HEK293T (cell line): ENCODE measurements around the gene HSPH1.
A peak's percentile ranks its signal among the peaks of the same experiment; 100 is the strongest.

ENCODE experiments used
- CTCF ChIA-PET: fragments of 350-600 bp; formaldehyde crosslinking; extraction: SDS; loops from one replicate; lab custom pipeline; 2021; ENCODE audit warnings: antibody characterized with exemption, inconsistent platforms; lab: Yijun Ruan, JAX
- POLR2A ChIA-PET: fragments of 350-600 bp; formaldehyde crosslinking; extraction: SDS; loops from one replicate; lab custom pipeline; 2020; ENCODE audit warnings: antibody characterized with exemption, inconsistent platforms; lab: Yijun Ruan, JAX
- DNase-seq: peaks from one replicate; pipeline ENCODE4 v3.0.0; 2012; ENCODE audit warnings: mixed read lengths; ENCODE audit errors: extremely low spot score
- ARNT ChIP-seq: fragments of 450-650 bp; IDR thresholded peaks from 2 replicates; pipeline ENCODE4 v1.6.1; 2017; ENCODE audit warnings: mild to moderate bottlenecking
- BHLHE40 ChIP-seq: fragments of 450-650 bp; IDR thresholded peaks from 2 replicates; pipeline ENCODE4 v1.6.1; 2016; ENCODE audit warnings: mild to moderate bottlenecking, moderate library complexity, borderline replicate concordance
- CTBP1 ChIP-seq: fragments of 450-650 bp; IDR thresholded peaks from 2 replicates; pipeline ENCODE4 v1.6.1; 2016; ENCODE audit warnings: borderline replicate concordance
- ELF4 ChIP-seq: fragments of 450-650 bp; IDR thresholded peaks from 2 replicates; pipeline ENCODE4 v1.6.1; 2017; ENCODE audit warnings: antibody characterized with exemption
- FOXA1 ChIP-seq: fragments of 450-650 bp; IDR thresholded peaks from 2 replicates; pipeline ENCODE4 v1.6.1; 2016; ENCODE audit warnings: mild to moderate bottlenecking
- FOXK2 ChIP-seq: fragments of 450-650 bp; IDR thresholded peaks from 2 replicates; pipeline ENCODE4 v1.6.1; 2016; ENCODE audit warnings: mild to moderate bottlenecking
- FOXM1 ChIP-seq: fragments of 450-650 bp; IDR thresholded peaks from 2 replicates; pipeline ENCODE4 v1.6.1; 2017; ENCODE audit warnings: mild to moderate bottlenecking, borderline replicate concordance
- HDGF ChIP-seq: fragments of 450-650 bp; IDR thresholded peaks from 2 replicates; pipeline ENCODE4 v1.6.1; 2017; ENCODE audit warnings: antibody characterized with exemption, borderline replicate concordance
- L3MBTL2 ChIP-seq: fragments of 450-650 bp; conservative IDR thresholded peaks from 2 replicates; pipeline ENCODE4 v1.6.1; 2016; ENCODE audit warnings: mild to moderate bottlenecking
- LEF1 ChIP-seq: fragments of 450-650 bp; IDR thresholded peaks from 2 replicates; pipeline ENCODE4 v1.6.1; 2017; ENCODE audit warnings: mild to moderate bottlenecking, borderline replicate concordance
- NFRKB ChIP-seq: fragments of 450-650 bp; IDR thresholded peaks from 2 replicates; pipeline ENCODE4 v1.6.1; 2016; ENCODE audit warnings: mild to moderate bottlenecking, moderate library complexity
- PKNOX1 ChIP-seq: fragments of 450-650 bp; IDR thresholded peaks from 2 replicates; pipeline ENCODE4 v1.6.1; 2016
- SP1 ChIP-seq: fragments of 450-650 bp; IDR thresholded peaks from 2 replicates; pipeline ENCODE4 v1.6.1; 2017
- SUZ12 ChIP-seq: fragments of 450-650 bp; IDR thresholded peaks from 2 replicates; pipeline ENCODE4 v1.6.1; 2016; ENCODE audit warnings: mild to moderate bottlenecking
- TARDBP ChIP-seq: fragments of 450-650 bp; IDR thresholded peaks from 2 replicates; pipeline ENCODE4 v1.6.1; 2016
- ZNF384 ChIP-seq: fragments of 450-650 bp; IDR thresholded peaks from 2 replicates; pipeline ENCODE4 v1.6.1; 2016

Gene HSPH1

GRCh38 chr13:31166591-31166990 lies 4.9 kb upstream of the HSPH1 start:
- CTCF ChIA-PET: no interaction called here
- no peak for DNase-seq

DNA sequence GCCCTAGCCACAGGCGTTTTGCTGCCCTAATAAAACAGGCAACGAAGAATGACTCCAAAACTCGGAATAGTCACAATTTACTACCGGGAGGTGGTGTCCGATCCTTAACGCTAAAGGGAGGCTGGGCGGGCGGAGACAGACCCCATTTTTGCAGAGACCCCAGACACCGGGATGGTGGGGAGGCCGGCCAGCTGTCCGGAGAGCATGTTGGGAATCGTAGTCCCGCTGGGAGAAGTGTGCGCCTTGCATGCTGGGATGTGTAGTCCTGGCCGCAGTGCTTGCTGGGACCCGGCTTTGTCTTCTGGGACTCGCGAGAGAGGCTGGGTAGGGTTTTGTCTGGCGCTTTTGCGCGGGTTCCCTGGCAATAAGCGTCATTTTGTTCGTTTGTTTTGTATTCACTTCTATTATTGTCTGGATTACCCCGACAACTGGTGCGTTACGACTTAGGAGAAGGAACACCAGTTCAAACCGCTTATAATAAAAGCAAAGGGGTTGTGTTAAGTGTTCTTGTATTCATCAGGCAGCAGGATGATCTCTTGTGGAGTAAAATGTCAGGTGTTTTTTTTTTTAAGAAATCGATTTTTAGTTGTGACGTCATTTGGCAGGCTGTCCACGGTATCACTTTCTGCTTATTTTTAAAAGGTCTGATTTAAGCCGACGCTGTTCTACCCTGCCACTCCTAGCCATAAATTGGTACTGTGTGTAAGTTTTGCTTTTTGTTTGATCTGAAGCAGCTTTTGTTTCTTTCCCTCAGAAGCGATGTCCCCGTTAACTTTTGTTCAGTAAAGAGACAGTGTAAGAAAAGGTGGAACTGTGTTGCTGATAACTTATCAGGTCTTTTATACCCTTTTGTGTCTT lies 676 bp upstream of the HSPH1 start:
- ChIA-PET CTCF (no interaction called here), POLR2A (interaction anchor here (0.7 to 1.4 kb wide), 2 partner anchors 39 to 114 kb away, joined by 3 to 4 read pairs; no protein-coding TSS in a partner anchor)
- DNase-seq: peak; percentile 91
- no peak for TF ChIP-seq FOXA1
- 0 out of 2 replicates have a peak, but pooled peaks have one; percentile 29 for TF ChIP-seq TARDBP
- TF ChIP-seq NFRKB: no peak
- peak; percentile 85 for TF ChIP-seq SUZ12
- TF ChIP-seq L3MBTL2: peak; percentile 64
- peak; percentile 40; the same call in 1 of the 2 replicates for TF ChIP-seq PKNOX1
- no peak for TF ChIP-seq HDGF
- peak; percentile 98 for TF ChIP-seq ZNF384
- TF ChIP-seq FOXK2: no peak
- TF ChIP-seq ARNT: no peak
- no peak; the same call in 1 of the 2 replicates for TF ChIP-seq ELF4
- peak; percentile 43 for TF ChIP-seq CTBP1
- TF ChIP-seq FOXM1: no peak

More at GRCh38 chr13:31166591-31166990, 4.9 kb upstream of the HSPH1 start:
- POLR2A ChIA-PET: no interaction called here
- no peak for TF ChIP-seq ELF4

DNA sequence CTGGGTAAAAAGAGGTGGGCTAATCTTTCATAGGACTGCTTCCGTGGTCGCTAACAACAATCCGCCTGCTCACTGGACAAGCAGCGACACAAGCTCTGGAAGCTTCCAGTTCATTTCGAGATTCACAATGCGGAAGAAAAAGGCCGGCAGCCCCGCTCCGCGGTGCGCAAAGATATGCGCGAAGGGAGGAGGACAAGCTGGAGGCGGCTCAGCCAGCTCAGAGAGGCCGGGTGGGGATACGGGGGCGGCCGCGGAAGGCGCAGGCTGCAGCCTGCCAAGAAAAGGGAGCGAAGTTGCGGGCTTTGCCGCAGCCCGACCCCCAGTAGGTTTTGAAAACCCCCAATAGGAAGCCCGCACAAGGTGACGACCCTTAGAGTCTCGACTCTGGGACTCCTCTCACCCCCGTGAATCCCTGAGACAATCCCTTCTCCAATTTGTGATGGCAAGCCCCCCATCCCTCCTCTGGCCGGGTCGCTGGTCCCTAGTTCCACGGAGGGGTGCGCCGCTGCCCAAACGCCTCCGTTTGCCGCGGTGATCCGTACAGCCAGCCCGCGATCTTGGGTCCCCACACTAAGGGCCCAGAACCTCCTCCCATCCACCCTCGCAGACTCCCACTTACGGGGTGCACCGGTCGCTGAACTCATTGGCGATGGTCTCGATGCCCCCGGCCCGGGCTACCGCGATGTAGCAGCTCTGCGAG lies 697 bp downstream of the HSPH1 start:
- POLR2A ChIA-PET: interaction anchor here (0.6 kb wide), 1 partner anchor 1499 kb away, joined by 3 read pairs; no protein-coding TSS in a partner anchor
- TF ChIP-seq ARNT: peak; percentile 73
- TF ChIP-seq SP1: no peak
- no peak for TF ChIP-seq PKNOX1
- no peak for TF ChIP-seq FOXA1
- no peak for TF ChIP-seq BHLHE40
- no peak for TF ChIP-seq FOXK2
- TF ChIP-seq TARDBP: no peak
- CTCF ChIA-PET: no interaction called here
- DNase-seq: peak; percentile 31

DNA sequence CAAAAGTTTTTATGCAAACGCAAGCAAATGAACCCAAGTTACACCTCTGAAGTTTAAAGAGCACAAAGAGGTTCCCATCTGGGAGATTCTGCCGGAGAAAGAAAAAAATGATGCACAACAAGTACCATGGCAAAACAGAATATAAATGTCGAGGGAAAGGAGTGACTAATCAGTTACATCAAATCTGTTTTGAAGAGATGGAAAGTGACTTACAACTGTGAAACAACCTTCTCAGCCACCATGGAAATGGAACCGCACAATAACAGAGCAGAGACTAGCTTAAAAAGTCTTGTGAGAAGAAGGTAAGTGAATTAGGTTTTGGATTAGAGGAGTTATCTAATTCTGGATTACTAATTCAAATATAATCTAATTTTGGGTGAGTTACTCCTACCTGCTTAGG lies 2.4 kb downstream of the HSPH1 start:
- ChIA-PET CTCF (no interaction called here), POLR2A (no interaction called here)
- TF ChIP-seq BHLHE40 (no peak), SP1 (no peak), PKNOX1 (no peak)
- no peak for DNase-seq

- ChIA-PET CTCF (no interaction called here), POLR2A (no interaction called here)
- TF ChIP-seq ZNF384: no peak
- TF ChIP-seq ELF4: no peak
- TF ChIP-seq PKNOX1: no peak
- no peak for TF ChIP-seq FOXA1
- TF ChIP-seq NFRKB: no peak
- TF ChIP-seq LEF1: no peak
- TF ChIP-seq ARNT: no peak
- TF ChIP-seq BHLHE40: no peak
- TF ChIP-seq HDGF: no peak
- TF ChIP-seq L3MBTL2: no peak
- TF ChIP-seq FOXK2: no peak
- no peak for TF ChIP-seq SUZ12
- TF ChIP-seq TARDBP: no peak
- DNase-seq: no peak
Observed at GRCh38 chr13:31154939-31155338, 6.8 kb downstream of the HSPH1 start.

- TF ChIP-seq NFRKB: no peak
- TF ChIP-seq FOXM1: no peak
- no peak for TF ChIP-seq SUZ12
- no peak for TF ChIP-seq ARNT
- no peak for TF ChIP-seq ELF4
- TF ChIP-seq FOXK2: no peak
- TF ChIP-seq SP1: no peak
- TF ChIP-seq HDGF: no peak
- no peak for TF ChIP-seq LEF1
- TF ChIP-seq CTBP1: no peak
- DNase-seq: no peak
- CTCF ChIA-PET: no interaction called here
- POLR2A ChIA-PET: no interaction called here
Observed at GRCh38 chr13:31151837-31152236, 9.9 kb downstream of the HSPH1 start.
